Upper lobe of left lung (tissue), 4 donors: ENCODE measurements around the gene TERT.

Experiments used
- EP300 ChIP-seq, 4 donors: sonication (generic); formaldehyde crosslinking; IDR thresholded peaks; one replicate each; pipeline ENCODE4 v1.5.1; 2017; ENCODE audit warnings: antibody characterized with exemption in 4 of 4, control low read depth in 2 of 4
- POLR2AphosphoS5 ChIP-seq, 2 donors: sonication (generic); formaldehyde crosslinking; IDR thresholded peaks; one replicate each; pipeline ENCODE4 v1.5.1; 2017; ENCODE audit warnings: antibody characterized with exemption in 2 of 2

DNA sequence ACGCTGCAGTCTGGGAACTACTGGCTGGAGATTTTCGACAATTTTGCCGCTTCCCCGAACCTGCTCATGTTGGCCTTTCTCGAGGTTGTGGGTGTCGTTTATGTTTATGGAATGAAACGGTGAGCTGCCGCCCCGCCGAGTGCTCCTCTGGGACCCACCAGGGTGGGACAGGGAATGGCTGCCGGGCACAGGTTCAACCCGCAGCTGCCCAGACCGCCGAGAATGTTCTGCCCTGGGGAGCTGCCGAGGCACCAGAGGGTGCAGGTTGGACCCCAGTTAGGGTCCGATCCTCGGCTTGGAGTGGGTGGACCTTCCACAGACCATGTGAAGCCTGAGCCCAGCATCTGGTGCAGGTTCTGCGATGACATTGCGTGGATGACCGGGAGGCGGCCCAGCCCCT, 50.6 kb downstream of the TERT start:
- TF ChIP-seq POLR2AphosphoS5 (IDR thresholded peaks at IDR 0.05), result no peak
- no peak for TF ChIP-seq EP300 (IDR thresholded peaks at IDR 0.05)
